H9 (cell line): ENCODE data around the gene CHID1. TPM values are rescaled to one million over a fixed set of nuclear protein-coding genes. Genes with fewer than 3 reads are reported as not detected.

Experiments used
- DNase-seq: peaks from one replicate; pipeline ENCODE4 v3.0.0-alpha.2; 2017
- H2AFZ ChIP-seq: one replicate; pipeline ENCODE4 v1.6.1; 2013; ENCODE audit warnings: mild to moderate bottlenecking, low read length, control low read depth, moderate library complexity
- H2AK5ac ChIP-seq: 2 replicates; pipeline ENCODE4 v1.6.1; 2013; ENCODE audit warnings: low read length, control low read depth, mixed read lengths; ENCODE audit not compliant: insufficient read length
- H2BK120ac ChIP-seq: one replicate; pipeline ENCODE4 v1.6.1; 2013; ENCODE audit warnings: low read depth, mild to moderate bottlenecking, low read length, control low read depth, inconsistent platforms; ENCODE audit not compliant: poor library complexity, severe bottlenecking
- H2BK12ac ChIP-seq: 2 replicates; pipeline ENCODE4 v1.6.1; 2013; ENCODE audit warnings: low read length, control low read depth, mixed read lengths, low read depth; ENCODE audit not compliant: insufficient read length
- H2BK15ac ChIP-seq: 2 replicates; pipeline ENCODE4 v1.6.1; 2013; ENCODE audit warnings: low read depth, low read length, control low read depth
- H2BK20ac ChIP-seq: one replicate; pipeline ENCODE4 v1.6.1; 2013; ENCODE audit warnings: low read depth, mild to moderate bottlenecking, low read length, control low read depth, inconsistent platforms; ENCODE audit not compliant: poor library complexity, severe bottlenecking
- H2BK5ac ChIP-seq: 2 replicates; pipeline ENCODE4 v1.6.1; 2013; ENCODE audit warnings: low read length, control low read depth, mixed read lengths; ENCODE audit not compliant: insufficient read length
- H3K14ac ChIP-seq: 2 replicates; pipeline ENCODE4 v1.6.1; 2013; ENCODE audit warnings: low read length, control low read depth; ENCODE audit not compliant: insufficient read depth
- H3K18ac ChIP-seq: 2 replicates; pipeline ENCODE4 v1.6.1; 2013; ENCODE audit warnings: low read depth, mild to moderate bottlenecking, mixed read lengths, low read length, control low read depth; ENCODE audit not compliant: insufficient read length
- H3K23ac ChIP-seq: 2 replicates; pipeline ENCODE4 v1.6.1; 2013; ENCODE audit warnings: low read length, control low read depth, mixed read lengths, low read depth; ENCODE audit not compliant: insufficient read length
- H3K23me2 ChIP-seq: 2 replicates; pipeline ENCODE4 v1.6.1; 2013; ENCODE audit warnings: low read depth, mild to moderate bottlenecking, mixed read lengths, low read length, control low read depth; ENCODE audit not compliant: insufficient read length, poor library complexity, severe bottlenecking
- H3K27ac ChIP-seq: 2 replicates; pipeline ENCODE4 v1.5.1; 2013; ENCODE audit warnings: low read length, control low read depth, mixed read lengths, low read depth; ENCODE audit not compliant: insufficient read length
- H3K27me3 ChIP-seq: 2 replicates; pipeline ENCODE4 v1.6.1; 2013; ENCODE audit warnings: low read length, control low read depth, inconsistent platforms; ENCODE audit not compliant: insufficient read depth
- H3K4ac ChIP-seq: 2 replicates; pipeline ENCODE4 v1.6.1; 2013; ENCODE audit warnings: low read depth, mild to moderate bottlenecking, control low read depth, inconsistent platforms, low read length, moderate library complexity
- H3K4me1 ChIP-seq: 2 replicates; pipeline ENCODE4 v1.6.1; 2013; ENCODE audit warnings: low read length, control low read depth, inconsistent platforms; ENCODE audit not compliant: insufficient read depth
- H3K4me2 ChIP-seq: 2 replicates; pipeline ENCODE4 v1.6.1; 2013; ENCODE audit warnings: low read length, control low read depth, mixed read lengths; ENCODE audit not compliant: insufficient read length, insufficient read depth
- H3K56ac ChIP-seq: 2 replicates; pipeline ENCODE4 v1.6.1; 2013; ENCODE audit warnings: low read depth, mild to moderate bottlenecking, mixed read lengths, low read length, control low read depth; ENCODE audit not compliant: insufficient read length
- H3K79me1 ChIP-seq: 2 replicates; pipeline ENCODE4 v1.6.1; 2013; ENCODE audit warnings: low read depth, mild to moderate bottlenecking, moderate library complexity, low read length, control low read depth, inconsistent platforms; ENCODE audit not compliant: insufficient read depth, poor library complexity, severe bottlenecking
- H3K79me2 ChIP-seq: 2 replicates; pipeline ENCODE4 v1.6.1; 2013; ENCODE audit warnings: low read length, control low read depth, inconsistent platforms; ENCODE audit not compliant: insufficient read depth
- H3K9ac ChIP-seq: 2 replicates; pipeline ENCODE4 v1.6.1; 2013; ENCODE audit warnings: low read length, control low read depth, mixed read lengths; ENCODE audit not compliant: insufficient read length; ENCODE audit errors: extremely low read depth
- H3K9me3 ChIP-seq: one replicate; pipeline ENCODE4 v1.6.1; 2013; ENCODE audit warnings: low read depth, low read length, inconsistent platforms; ENCODE audit not compliant: control insufficient read depth
- H3T11ph ChIP-seq: one replicate; pipeline ENCODE4 v1.6.1; 2013; ENCODE audit warnings: mild to moderate bottlenecking, low read length, control low read depth, inconsistent platforms
- H4K20me1 ChIP-seq: one replicate; pipeline ENCODE4 v1.6.1; 2013; ENCODE audit not compliant: control insufficient read depth, insufficient read length, insufficient read depth
- H4K5ac ChIP-seq: 2 replicates; pipeline ENCODE4 v1.6.1; 2013; ENCODE audit warnings: low read depth, mild to moderate bottlenecking, mixed read lengths, low read length, control low read depth; ENCODE audit not compliant: insufficient read length
- H4K8ac ChIP-seq: replicated peaks from 2 replicates; pipeline ENCODE4 v1.6.1; 2013; ENCODE audit warnings: low read length, control low read depth, mixed read lengths, low read depth; ENCODE audit not compliant: insufficient read length
- H4K91ac ChIP-seq: 2 replicates; pipeline ENCODE4 v1.6.1; 2013; ENCODE audit warnings: low read depth, mild to moderate bottlenecking, moderate library complexity, mixed read lengths, low read length, control low read depth; ENCODE audit not compliant: insufficient read length
- H3K27ac Mint-ChIP-seq, 3 experiments: 2 replicates in 2 of 3; 3 replicates in 1 of 3; pipeline ENCODE4 v1.8.0; 2020 to 2021; ENCODE audit warnings: mixed read lengths in 3 of 3, mild to moderate bottlenecking in 1 of 3, moderate library complexity in 1 of 3
- H3K27me3 Mint-ChIP-seq: 2 replicates; pipeline ENCODE4 v1.8.0; 2021; ENCODE audit warnings: low read depth, mild to moderate bottlenecking, moderate library complexity, mixed read lengths
- H3K36me3 Mint-ChIP-seq, 3 experiments: 2 replicates in 2 of 3; 3 replicates in 1 of 3; pipeline ENCODE4 v1.8.0; 2020 to 2021; ENCODE audit warnings: low read depth in 3 of 3, mixed read lengths in 3 of 3; ENCODE audit not compliant: insufficient read depth in 1 of 3
- H3K4me1 Mint-ChIP-seq, 2 experiments: 2 replicates each; pipeline ENCODE4 v1.8.0; 2020; ENCODE audit warnings: mixed read lengths in 2 of 2
- H3K4me3 Mint-ChIP-seq, 2 experiments: 2 replicates in 1 of 2; 3 replicates in 1 of 2; pipeline ENCODE4 v1.8.0; 2020 to 2021; ENCODE audit warnings: mild to moderate bottlenecking in 2 of 2, mixed read lengths in 2 of 2, moderate library complexity in 1 of 2
- H3K9me3 Mint-ChIP-seq, 2 experiments: 2 replicates in 1 of 2; 3 replicates in 1 of 2; pipeline ENCODE4 v1.8.0; 2020; ENCODE audit warnings: mild to moderate bottlenecking in 2 of 2, mixed read lengths in 2 of 2, moderate library complexity in 1 of 2
- CTCF ChIP-seq: fragments of 200-600 bp; sonication (generic); conservative IDR thresholded peaks from 3 replicates; pipeline ENCODE4 v1.8.0; 2021; ENCODE audit warnings: antibody characterized with exemption, mild to moderate bottlenecking
- WGBS: extraction: QIAGEN DNeasy Blood & Tissue Kit; methylation state at CpG from one replicate; pipeline ENCODE4 v1.1.7; 2013; ENCODE audit warnings: missing lambda C conversion rate, low lambda C conversion rate, mixed read lengths; ENCODE audit not compliant: insufficient read length; ENCODE audit errors: extremely low coverage; 5-methylcytosine and 5-hydroxymethylcytosine counted together
- total RNA-seq: library from RNA; stranded (reverse); gene quantifications from 2 replicates; pipeline ENCODE4 v1.2.1, GENCODE V29; 2021

Gene CHID1
- total RNA-seq, 1 experiment from 2014 or later: 89.4 TPM

- peaks cover 18 to 55% of the 10 kb centered on the region in 2 experiments for H3K4me1 Mint-ChIP-seq
- Histone ChIP-seq H3K27ac (no peak overlapping the region), H3K4me2 (no peak overlapping the region), H2BK12ac (no peak overlapping the region), H3T11ph (no peak overlapping the region), H3K14ac (no peak overlapping the region), H3K27me3 (no peaks in the 10 kb centered on the region), H3K23me2 (no peaks in the 10 kb centered on the region), H2BK120ac (no peak overlapping the region), H3K56ac (no peak overlapping the region), H2AFZ (no peak overlapping the region), H2AK5ac (no peak overlapping the region), H2BK15ac (no peak overlapping the region), H3K18ac (no peak overlapping the region), H3K4me1 (no peaks in the 10 kb centered on the region; the same call in 1 of the 2 replicates), H2BK20ac (no peak overlapping the region), H4K91ac (no peak overlapping the region), H3K23ac (no peak overlapping the region), H2BK5ac (no peak overlapping the region), H3K79me1 (no peaks in the 10 kb centered on the region), H3K79me2 (no peaks in the 10 kb centered on the region), H4K5ac (no peak overlapping the region), H3K9ac (no peak overlapping the region), H3K9me3 (no peaks in the 10 kb centered on the region), H3K4ac (no peak overlapping the region), H4K8ac (no peak overlapping the region), H4K20me1 (no peaks in the 10 kb centered on the region)
- H3K36me3 Mint-ChIP-seq: peaks cover 1 to 17% (median 5%) of the 10 kb centered on the region in 3 experiments; a peak in 4 of 7 replicates
- WGBS: no CpG with 5 or more reads among the region's 12 CpGs
- H3K27ac Mint-ChIP-seq: 0 out of 7 replicates have a peak overlapping the region, but pooled peaks of 1 of the 3 experiments have one; percentile 51
- DNase-seq: no peak
- TF ChIP-seq CTCF: no peak
- H3K9me3 Mint-ChIP-seq: no peaks in the 10 kb centered on the region
- peaks cover 18% of the 10 kb centered on the region for H3K27me3 Mint-ChIP-seq
- peak overlapping the region in 1 of 2 experiments; percentile 64; a peak in 3 of 5 replicates for H3K4me3 Mint-ChIP-seq
Measured at GRCh38 chr11:862696-863022, 48.0 kb downstream of the CHID1 start.
